HG03354 (cell line): ENCODE data around the gene PKIB.
A peak's percentile ranks its signal among the peaks of the same experiment; 100 is the strongest.
"Not testable (repeated sequence)": the region's sequence is repeated elsewhere in the genome, so short reads cannot be mapped to it uniquely, and the experiment has no call there.

Source experiments
- ATAC-seq: cut with Tn5 transposase; IDR thresholded peaks from one replicate; pipeline ENCODE4 v1.9.1; 2021; ENCODE audit warnings: mild to moderate bottlenecking; ENCODE audit not compliant: unreplicated experiment, poor library complexity, severe bottlenecking

Gene PKIB

DNA sequence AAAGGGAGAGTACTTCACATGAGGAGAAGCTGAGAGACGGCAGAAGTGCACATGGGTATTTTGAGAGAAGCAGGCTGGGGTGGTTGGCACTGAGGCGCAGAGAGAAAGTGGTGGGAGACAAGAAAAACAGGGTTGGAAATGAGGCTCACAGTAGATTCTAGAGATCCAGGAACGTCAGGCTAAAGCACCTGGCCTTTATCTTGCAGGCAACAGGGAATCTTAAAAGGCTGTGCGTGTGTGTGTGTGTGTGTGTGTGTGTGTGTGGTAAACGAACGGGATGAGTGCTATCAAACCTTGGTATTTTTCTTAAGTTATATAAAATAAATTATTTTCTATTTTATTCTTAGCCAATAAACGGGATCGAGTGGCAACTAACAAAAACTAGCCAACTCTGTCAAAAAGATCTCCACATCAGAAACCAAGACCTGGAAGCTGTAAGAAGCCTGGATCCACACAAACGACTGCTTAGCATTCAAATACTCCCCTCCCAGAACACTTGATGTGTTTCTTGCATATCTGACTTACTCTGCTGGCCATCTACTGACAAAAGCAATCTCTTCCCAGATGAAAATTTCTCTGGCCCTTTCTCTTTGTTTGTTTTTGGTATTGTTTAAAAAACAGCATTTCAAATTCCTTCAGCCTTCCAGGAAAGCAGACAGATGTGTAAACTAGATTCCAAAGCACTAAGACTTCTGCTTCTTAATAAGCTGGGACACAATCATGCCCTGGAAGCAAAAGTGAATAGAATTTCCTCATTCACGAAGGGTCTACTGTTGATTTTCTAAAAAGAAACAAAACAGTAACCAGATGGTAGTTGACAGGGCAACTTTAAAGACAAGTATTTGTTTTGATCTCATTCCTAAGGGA is 124.6 kb downstream of the PKIB start:
- ATAC-seq: no peak

DNA sequence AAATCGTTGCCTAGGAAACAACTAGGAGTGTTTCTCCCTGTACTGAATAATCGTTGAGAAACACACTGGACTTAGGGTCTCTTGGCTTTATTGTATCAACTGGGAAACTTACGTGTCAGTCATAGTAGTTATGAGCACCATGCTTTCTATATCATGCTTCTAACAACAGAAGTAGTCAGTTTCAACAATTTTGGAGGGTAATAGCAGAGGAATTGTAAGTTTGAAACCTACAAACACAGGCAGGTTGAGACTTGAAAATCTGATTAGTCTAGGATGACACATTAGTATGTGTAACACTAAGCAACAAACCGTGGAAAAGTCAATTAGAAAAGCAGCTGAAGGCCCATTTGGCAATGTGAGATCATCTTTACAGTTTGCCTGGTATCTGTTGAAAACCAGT is 125.4 kb downstream of the PKIB start:
- ATAC-seq: no peak

DNA sequence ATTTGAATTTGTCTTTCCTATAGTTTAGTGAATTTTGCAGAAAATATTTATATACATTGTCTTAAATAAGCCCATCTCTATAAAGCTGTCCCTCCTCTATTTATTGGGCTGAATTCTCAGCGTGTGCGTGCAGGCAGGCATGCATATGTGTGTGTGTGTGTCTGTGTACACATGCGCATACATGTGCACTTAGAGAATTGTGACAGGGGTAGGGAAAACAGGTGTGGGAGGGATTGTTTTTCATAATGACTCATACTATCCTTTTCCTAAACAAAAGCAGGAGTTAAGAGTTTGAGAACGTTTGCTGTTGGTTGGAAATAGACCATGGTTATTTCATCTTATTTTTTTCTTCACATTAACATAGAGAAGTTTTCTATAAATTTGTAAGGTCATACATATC is 126.0 kb downstream of the PKIB start:
- ATAC-seq: no peak

DNA sequence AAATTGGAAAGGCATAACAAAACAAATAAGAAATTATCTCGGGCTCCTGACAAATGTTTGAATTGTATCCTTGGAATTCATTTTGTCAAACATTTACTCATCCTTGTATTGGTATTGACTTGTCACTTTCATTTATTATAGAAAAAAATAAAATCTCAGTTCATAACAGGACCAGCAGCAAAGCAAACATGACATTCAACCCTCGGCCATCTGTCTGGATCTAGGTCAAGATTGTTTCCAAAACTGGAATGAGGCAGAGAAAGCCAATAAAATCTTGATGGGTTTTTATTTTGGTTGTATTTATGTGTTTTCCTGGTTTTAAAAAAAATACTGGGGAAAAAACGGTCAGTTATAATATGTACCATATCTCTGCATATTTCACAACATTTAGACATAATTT is 126.4 kb downstream of the PKIB start:
- ATAC-seq: no peak

DNA sequence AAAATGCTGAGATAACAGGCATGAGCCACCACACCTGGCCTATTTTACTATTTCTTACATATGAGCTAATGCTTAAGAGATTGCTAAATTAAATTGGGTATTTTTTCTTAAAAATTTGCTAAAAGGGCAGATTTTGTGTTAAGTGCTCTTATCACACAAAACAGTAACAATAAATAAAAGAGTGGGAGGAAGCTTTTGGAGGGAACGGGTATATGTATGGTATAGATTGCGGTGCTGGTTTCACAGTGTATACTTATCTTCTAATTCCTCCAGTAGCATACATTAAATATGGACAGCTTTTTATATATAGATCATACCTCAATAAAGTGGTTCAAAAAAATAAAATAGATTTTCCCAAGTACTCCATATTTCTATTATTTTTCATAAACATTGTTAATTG is 129.9 kb downstream of the PKIB start:
- no peak for ATAC-seq

DNA sequence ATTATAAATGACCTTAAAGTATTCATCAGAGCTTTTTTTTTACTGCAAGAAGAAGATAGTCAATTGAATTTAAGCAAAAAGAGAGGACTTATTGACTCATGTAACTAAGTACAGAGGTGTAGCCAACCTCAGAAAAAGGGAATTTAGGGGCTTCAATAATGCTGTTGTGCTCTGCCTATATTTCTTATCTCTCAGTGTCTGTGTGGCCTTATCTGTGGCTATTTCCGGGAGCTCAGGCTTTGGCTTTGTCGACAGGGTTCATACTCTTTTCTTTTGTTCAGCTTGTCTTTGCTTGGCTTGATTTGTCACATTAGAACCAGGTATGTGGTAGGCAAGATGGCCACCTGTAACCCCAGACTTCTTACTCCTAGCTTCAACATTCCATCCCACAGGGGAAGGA is 130.7 kb downstream of the PKIB start:
- ATAC-seq: no peak

DNA sequence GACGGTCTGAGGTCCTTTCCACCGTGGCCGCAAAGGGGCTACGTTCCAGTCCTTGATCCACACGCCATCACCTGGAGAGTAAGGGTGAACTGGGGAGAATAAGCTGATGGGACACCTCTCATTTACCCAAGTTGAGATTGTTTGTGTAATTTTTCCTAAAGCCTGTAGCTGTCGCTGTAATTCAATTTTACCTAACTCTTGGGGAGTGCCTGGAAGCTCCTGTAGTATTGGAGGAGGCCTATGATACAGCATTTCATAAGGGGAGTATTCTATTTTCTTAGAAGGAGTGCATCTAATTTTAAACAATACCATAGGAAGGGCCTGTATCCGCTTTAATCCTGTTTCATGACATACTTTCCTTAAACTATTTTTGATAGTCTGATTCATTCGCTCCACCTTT is 134.0 kb downstream of the PKIB start:
- peak; percentile 44 for ATAC-seq

DNA sequence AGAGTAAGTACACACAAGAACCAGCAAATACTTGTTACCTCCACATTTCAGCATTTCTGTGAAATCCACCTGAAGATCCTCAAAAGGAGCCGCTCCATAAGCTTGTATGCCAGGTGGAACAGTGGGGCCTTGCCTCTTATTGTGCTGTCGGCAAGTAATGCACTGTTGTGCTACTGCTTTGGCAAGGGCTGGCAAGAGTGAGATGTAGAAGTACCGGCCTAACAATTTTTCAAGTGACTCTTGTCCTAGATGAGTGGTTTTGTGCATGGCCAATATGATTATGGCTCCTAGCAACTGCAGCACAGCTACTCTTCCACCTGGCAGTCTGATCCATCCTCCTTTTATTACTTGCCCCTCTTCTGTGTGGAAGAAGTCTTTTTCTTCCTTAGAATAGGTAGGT is 134.7 kb downstream of the PKIB start:
- ATAC-seq: not testable (repeated sequence)

DNA sequence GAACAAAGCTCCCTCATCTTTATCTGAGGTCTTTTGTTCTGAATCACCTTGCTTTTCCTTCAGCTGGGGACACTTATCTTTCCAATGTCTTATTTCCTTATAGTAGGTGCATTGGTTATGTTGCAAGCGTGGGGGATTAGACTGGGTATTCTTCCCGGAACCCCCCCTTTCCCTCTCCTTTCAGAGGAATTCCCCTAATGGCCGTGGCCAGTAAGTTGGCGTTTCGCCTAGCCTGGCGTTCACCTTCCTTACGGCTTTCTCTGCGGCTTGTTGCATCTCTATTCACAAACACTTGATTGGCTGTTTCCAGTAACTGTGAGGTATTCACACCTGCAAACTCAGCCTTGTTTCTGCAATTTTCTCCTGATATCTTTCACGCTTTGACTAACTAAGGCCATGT is 136.5 kb downstream of the PKIB start:
- ATAC-seq: no peak

DNA sequence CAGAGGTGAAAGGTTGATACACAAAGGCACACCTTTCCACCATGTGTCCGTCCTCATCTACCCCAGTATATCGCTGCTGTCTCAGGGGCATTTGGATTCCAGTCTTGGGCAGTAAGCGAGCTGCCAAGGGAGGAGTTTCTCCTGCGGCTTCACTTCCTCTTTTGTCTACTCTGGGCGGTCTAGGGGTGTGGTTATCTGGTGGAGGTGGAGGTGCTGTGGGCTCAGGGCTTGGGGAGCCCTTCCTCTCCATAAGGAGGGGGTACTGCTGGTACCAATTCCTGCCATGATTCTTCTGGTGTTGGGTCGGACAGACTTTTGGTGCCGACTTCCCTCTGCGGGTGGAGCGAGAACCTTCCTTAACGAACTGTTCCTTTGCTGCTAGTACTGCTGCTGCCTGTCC is 137.4 kb downstream of the PKIB start:
- ATAC-seq: no peak

DNA sequence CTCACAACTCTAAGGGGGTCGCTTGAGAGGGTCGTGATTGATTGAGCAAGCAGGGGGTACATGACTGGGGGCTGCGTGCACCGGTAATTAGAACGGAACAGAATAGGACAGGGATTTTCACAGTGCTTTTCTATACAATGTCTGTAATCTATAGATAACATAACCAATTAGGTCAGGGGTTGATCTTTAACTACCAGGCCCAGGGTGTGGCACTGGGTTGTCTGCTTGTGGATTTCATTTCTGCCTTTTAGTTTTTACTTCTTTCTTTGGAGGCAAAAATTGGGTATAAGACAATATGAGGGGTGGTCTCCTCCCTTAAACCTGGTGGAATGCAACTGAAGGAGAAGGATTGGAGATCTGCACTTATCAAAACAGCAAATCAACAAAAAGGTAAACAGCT is 138.7 kb downstream of the PKIB start:
- not testable (repeated sequence) for ATAC-seq

DNA sequence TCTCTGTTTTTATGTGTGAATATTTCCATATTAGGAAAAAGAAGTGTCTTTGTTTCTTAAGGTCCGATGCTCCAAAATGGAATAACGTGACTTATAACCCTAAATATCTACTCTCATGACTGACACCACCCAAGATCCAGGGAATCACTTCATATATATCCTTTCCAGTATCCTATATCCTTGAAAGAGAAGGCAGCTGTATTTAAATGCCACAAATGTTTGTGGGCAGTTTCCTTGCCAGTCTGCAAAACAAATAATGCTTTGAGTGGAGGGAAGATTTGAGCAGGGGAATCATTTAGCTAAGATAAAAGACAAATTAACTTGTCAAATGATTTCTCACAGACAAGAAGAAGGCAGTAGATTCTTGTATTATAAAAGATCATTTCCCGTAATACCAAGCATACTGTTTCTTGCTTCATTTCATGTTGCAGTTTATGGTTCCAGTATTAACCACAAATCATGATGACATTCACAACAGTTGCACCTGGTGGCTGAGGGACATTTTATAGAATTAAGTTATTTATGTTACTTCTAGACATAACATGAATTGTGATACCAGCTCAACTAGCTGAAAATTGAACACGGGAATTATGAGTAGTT is 139.3 kb downstream of the PKIB start:
- ATAC-seq: no peak

DNA sequence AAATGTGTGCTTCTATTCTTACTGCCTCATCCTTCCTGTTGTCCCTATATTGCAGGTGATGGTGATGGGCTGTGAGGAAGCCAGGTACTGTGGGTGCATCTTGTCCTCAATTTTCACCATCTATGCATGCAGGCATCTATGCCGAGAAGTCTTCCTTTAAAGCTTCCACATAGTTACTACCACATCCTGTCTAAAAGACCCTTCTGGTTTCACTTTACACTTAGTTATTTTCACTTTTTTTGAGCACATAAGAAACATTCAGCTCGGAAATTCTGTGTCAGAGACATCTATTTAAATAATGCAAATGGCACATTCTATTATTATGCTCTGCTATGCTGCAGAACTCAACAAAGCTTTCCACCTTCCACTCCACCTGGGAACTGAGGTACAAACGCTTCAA is 141.1 kb downstream of the PKIB start:
- ATAC-seq: peak; percentile 90

DNA sequence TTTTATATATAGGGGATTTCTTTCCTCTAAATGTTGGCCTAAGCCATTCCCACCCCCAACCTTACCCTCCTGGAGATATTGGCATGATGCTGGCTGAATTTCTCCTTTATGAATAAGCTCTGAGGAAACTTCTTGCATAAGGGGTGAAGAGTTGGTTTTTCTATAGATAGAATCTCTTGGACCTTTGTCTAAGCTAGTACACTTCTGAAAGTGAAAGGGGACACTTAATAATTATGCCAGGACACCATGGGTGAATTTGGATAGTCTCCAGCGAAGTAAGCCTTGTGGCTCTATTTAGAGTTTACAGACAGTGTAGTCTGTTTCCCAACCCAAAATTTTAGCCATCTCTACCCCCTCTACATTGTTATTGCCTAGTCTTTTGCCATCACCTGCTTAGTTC is 142.3 kb downstream of the PKIB start:
- ATAC-seq: no peak

DNA sequence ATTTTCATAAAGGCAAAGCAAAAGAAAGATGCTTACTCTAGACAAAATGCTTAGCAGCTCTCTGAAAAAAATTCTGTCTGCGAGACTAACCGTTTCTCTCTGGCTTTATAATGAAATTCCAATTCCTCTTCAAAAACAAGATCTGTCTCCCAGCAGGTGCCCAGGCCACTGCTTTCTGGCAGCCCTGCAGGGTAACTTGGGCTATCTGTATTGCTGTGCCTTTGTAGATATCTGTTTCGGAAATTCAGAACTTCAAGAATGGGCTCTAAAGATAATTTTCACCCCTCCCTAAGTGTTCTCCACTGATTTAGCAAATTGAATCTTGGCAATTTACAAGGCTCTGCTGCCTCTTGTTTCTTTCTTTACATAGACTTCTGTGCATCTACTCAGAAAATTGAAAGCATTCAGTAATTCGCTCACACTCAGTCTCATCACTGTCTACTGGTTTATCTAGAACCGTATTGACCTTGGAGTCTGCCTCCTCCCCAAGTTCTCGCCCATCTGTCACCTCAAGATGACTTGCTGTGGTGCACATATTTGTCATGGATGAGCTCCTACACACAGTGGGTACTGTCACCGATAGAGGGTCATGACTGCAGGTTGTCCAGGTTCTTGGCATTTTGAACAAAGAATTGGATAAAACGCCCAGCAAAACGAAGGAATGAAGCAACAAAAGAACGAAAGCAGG is 142.9 kb downstream of the PKIB start:
- ATAC-seq: no peak

DNA sequence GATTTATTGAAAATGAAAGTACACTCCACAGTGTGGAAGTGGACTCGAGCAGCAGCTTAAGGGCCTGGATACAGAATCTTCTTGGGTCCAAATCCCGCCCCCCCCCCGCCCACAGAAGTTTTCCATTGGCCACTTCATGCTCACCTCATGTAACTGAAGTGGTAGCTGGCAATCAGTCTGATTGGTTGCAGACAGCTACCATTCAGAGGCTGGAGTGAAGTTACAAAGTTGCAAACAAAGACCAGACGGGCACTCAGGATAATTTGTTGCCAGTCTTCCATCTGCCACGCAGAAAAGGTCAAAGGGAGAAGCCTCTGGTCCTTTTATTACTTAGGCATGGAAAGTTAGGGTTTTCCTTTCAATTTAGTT is 143.5 kb downstream of the PKIB start:
- no peak for ATAC-seq

DNA sequence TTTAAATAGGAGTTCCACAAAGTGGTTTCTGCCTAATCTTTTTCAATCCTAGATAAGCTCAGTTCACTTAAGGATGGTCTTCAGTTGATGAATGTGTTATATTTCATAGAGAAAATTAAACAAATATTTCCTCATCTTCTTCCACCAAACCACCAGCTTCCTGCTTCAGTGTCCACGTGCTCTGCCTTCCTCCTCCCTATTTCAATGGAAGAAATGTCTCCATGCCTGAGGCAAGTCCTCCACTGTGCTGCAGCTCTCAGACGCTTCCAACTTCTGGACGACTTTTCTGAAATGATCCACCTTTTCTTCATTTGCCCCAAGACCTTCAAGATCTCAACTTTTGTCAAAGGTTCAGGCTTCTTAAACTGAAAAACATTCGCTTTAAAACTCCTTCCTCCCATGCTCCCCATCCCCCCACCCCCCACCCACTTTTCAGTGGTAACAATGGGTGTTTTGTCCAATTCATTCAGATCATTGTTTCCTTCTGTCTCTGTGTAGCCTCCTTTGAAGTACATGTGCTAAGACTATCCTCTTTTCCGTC is 144.1 kb downstream of the PKIB start:
- ATAC-seq: no peak

DNA sequence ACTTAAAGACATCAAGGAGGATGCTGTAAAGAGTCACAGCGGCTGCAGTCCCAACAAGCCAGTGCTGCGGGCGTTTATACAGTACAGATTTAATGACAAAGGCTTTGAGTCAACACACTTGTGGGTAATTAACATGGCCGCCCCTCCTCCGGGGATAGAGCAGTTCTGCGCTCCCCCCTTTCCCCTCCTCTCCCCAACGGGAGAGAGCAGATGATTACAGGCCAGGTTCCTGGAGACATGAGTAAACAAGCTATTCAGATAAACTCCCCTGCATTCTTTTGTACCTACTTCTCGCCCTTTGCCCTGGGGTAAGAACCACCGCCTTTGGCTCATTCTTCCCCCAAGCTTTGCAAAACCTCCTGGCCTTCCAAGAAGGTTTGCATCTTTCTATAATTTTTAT is 145.7 kb downstream of the PKIB start:
- ATAC-seq: no peak

DNA sequence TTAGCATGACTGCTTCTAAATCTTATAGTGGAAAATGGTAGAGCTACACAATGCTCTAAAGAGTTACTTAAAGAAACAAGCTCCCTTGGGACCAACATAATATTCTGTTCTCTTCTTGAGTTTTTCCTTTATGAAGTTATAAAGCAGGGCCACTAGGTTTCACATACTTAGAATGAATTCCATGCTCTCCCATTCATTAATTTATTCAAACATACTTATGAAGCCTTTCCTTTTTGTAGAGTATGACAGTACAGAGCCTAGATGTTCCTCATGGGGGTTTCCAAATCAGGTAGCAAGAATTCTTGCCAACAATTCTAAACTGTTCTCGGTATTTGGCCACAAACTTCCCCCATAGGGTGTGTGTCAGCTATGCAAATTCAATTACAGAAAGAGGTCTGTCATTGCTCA is 148.7 kb downstream of the PKIB start:
- ATAC-seq: peak; percentile 99

DNA sequence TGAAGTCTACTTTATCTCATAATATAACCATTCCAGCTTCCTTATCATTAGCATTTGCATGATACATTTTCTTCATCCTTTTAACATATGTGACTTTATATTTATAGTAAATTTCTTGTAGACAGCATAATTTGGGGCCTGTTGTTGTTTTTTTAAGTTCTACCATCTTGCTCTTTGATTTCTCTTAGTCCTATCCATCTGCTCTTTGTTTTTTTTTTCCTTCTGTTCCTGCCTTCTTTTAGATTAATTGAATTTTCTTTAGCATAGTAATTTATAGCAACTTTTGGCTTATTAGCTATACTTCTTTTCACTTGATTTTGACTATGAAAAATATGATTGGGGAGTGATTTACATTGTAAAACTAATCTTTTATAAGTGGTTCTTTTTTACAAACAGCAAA is 150.1 kb downstream of the PKIB start:
- ATAC-seq: no peak

DNA sequence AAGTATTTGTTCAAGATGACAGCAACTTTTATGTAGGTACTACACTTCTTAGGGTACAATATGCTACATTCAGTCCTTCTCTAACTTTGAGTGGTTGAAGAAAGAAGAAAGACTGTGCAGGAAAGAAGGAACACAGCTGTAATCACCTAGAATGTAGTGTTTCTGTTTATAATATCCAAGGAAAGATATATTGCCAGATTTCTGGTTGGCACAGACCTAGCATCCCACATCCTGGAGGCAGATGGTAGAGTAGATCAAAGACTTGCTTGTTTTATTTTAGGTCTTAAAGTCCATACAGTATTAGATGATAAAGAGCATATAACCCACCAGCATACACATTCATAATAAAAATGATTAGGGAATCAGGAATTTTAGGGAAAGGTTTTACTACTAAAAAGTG is 156.1 kb downstream of the PKIB start:
- no peak for ATAC-seq
